SJSA1 (cell line): Measurements from ENCODE around the gene MISP3. TPM values are rescaled to one million over a fixed set of nuclear protein-coding genes. Genes with fewer than 3 reads are reported as not detected.

ENCODE experiments used
- DNase-seq, 2 experiments: peaks; one replicate each; pipeline ENCODE4 v3.0.0-alpha.2; 2015 to 2020; ENCODE audit warnings: low spot score in 2 of 2, low read depth in 1 of 2
- H3K27ac ChIP-seq: fragments of 250-450 bp; sonication (Bioruptor Pico); 2 replicates; pipeline ENCODE4 v1.5.1; 2020; ENCODE audit warnings: mild to moderate bottlenecking, moderate library complexity
- H3K27me3 ChIP-seq: fragments of 250-450 bp; sonication (Bioruptor Pico); replicated peaks from 2 replicates; pipeline ENCODE4 v1.5.1; 2020; ENCODE audit warnings: mild to moderate bottlenecking, moderate library complexity
- H3K36me3 ChIP-seq: fragments of 250-450 bp; sonication (Bioruptor Pico); 2 replicates; pipeline ENCODE4 v1.5.1; 2020; ENCODE audit warnings: mild to moderate bottlenecking
- H3K4me1 ChIP-seq: fragments of 250-450 bp; sonication (Bioruptor Pico); replicated peaks from 2 replicates; pipeline ENCODE4 v1.6.1; 2021; ENCODE audit warnings: mild to moderate bottlenecking
- H3K4me3 ChIP-seq: fragments of 250-450 bp; sonication (Bioruptor Pico); 2 replicates; pipeline ENCODE4 v1.5.1; 2020; ENCODE audit warnings: mild to moderate bottlenecking
- H3K9me3 ChIP-seq: fragments of 250-450 bp; sonication (Bioruptor Pico); replicated peaks from 2 replicates; pipeline ENCODE4 v1.5.1; 2020; ENCODE audit warnings: mild to moderate bottlenecking
- total RNA-seq: library from RNA; depleted of rRNA; stranded (reverse); fragments of >200 nt; shearing (Covaris generic); gene quantifications from 2 replicates; pipeline ENCODE4 v1.2.3, GENCODE V29; 2014

The MISP3 gene
- total RNA-seq, 1 experiment from 2014 or later, result 0.34 TPM

GRCh38 chr19:14093117-14093823, 20.7 kb downstream of the MISP3 start:
- no peak for DNase-seq
- peaks cover 8% of the 10 kb centered on the region; the same call in 1 of the 2 replicates for H3K9me3 ChIP-seq

GRCh38 chr19:14094854-14095253, 22.3 kb downstream of the MISP3 start:
- DNase-seq, result no peak
- Histone ChIP-seq H3K27me3 (no peaks in the 10 kb centered on the region), H3K9me3 (peaks cover 8% of the 10 kb centered on the region; the same call in 1 of the 2 replicates), H3K4me1 (peaks cover 5% of the 10 kb centered on the region; the same call in 1 of the 2 replicates), H3K4me3 (no peak overlapping the region), H3K27ac (no peak overlapping the region), H3K36me3 (peaks cover 22% of the 10 kb centered on the region)

More at GRCh38 chr19:14093117-14093823, 20.7 kb downstream of the MISP3 start:
- H3K36me3 ChIP-seq, result peaks cover 35% of the 10 kb centered on the region
- H3K4me1 ChIP-seq, result peaks cover 13% of the 10 kb centered on the region
- H3K27ac ChIP-seq, result no peak overlapping the region
- no peaks in the 10 kb centered on the region for H3K27me3 ChIP-seq
- no peak overlapping the region for H3K4me3 ChIP-seq

GRCh38 chr19:14096272-14096992, 23.8 kb downstream of the MISP3 start:
- Histone ChIP-seq H3K36me3 (peaks cover 32% of the 10 kb centered on the region), H3K27ac (no peak overlapping the region), H3K4me1 (peaks cover under 1% of the 10 kb centered on the region; the same call in 1 of the 2 replicates), H3K27me3 (no peaks in the 10 kb centered on the region), H3K4me3 (no peak overlapping the region), H3K9me3 (peaks cover 8% of the 10 kb centered on the region; the same call in 1 of the 2 replicates)
- no peak for DNase-seq

GRCh38 chr19:14097532-14098151, 25.1 kb downstream of the MISP3 start:
- Histone ChIP-seq H3K4me3 (no peak overlapping the region), H3K9me3 (peaks cover 8% of the 10 kb centered on the region; the same call in 1 of the 2 replicates), H3K4me1 (no peaks in the 10 kb centered on the region), H3K27ac (no peak overlapping the region), H3K27me3 (no peaks in the 10 kb centered on the region), H3K36me3 (peaks cover 45% of the 10 kb centered on the region)
- no peak for DNase-seq

- Histone ChIP-seq H3K27me3 (no peaks in the 10 kb centered on the region), H3K27ac (no peak overlapping the region), H3K9me3 (no peaks in the 10 kb centered on the region), H3K4me3 (no peak overlapping the region), H3K36me3 (peaks cover 53% of the 10 kb centered on the region), H3K4me1 (no peaks in the 10 kb centered on the region)
- DNase-seq, result no peak
Measured at GRCh38 chr19:14101003-14101545, 28.5 kb downstream of the MISP3 start.

GRCh38 chr19:14102102-14102696, 29.6 kb downstream of the MISP3 start:
- DNase-seq, result no peak
- no peak overlapping the region for H3K27ac ChIP-seq
- peaks cover 48% of the 10 kb centered on the region for H3K36me3 ChIP-seq

GRCh38 chr19:14102756-14103155, 30.2 kb downstream of the MISP3 start:
- no peaks in the 10 kb centered on the region for H3K27me3 ChIP-seq
- DNase-seq, result no peak
- no peaks in the 10 kb centered on the region for H3K9me3 ChIP-seq
- no peak overlapping the region for H3K4me3 ChIP-seq
- H3K4me1 ChIP-seq, result no peaks in the 10 kb centered on the region
- H3K27ac ChIP-seq, result no peak overlapping the region
- H3K36me3 ChIP-seq, result peaks cover 45% of the 10 kb centered on the region

More at GRCh38 chr19:14102102-14102696, 29.6 kb downstream of the MISP3 start:
- Histone ChIP-seq H3K4me3 (no peak overlapping the region), H3K9me3 (no peaks in the 10 kb centered on the region), H3K27me3 (no peaks in the 10 kb centered on the region), H3K4me1 (no peaks in the 10 kb centered on the region)

GRCh38 chr19:14103310-14103709, 30.7 kb downstream of the MISP3 start:
- Histone ChIP-seq H3K4me3 (no peak overlapping the region), H3K27ac (no peak overlapping the region), H3K9me3 (no peaks in the 10 kb centered on the region), H3K4me1 (no peaks in the 10 kb centered on the region), H3K36me3 (peaks cover 48% of the 10 kb centered on the region), H3K27me3 (no peaks in the 10 kb centered on the region)
- DNase-seq, result no peak

GRCh38 chr19:14105680-14106079, 33.1 kb downstream of the MISP3 start:
- H3K9me3 ChIP-seq, result no peaks in the 10 kb centered on the region
- H3K4me1 ChIP-seq, result no peaks in the 10 kb centered on the region
- H3K36me3 ChIP-seq, result peaks cover 42% of the 10 kb centered on the region
- H3K27ac ChIP-seq, result no peak overlapping the region
- no peak overlapping the region for H3K4me3 ChIP-seq
- no peaks in the 10 kb centered on the region for H3K27me3 ChIP-seq
- no peak for DNase-seq

- no peak overlapping the region for H3K27ac ChIP-seq
- H3K9me3 ChIP-seq, result no peaks in the 10 kb centered on the region
- no peaks in the 10 kb centered on the region for H3K27me3 ChIP-seq
- DNase-seq, result no peak
- H3K4me3 ChIP-seq, result no peak overlapping the region
- H3K4me1 ChIP-seq, result no peaks in the 10 kb centered on the region
- peaks cover 30% of the 10 kb centered on the region for H3K36me3 ChIP-seq
Measured at GRCh38 chr19:14106840-14107239, 34.3 kb downstream of the MISP3 start.

GRCh38 chr19:14107581-14108461, 35.2 kb downstream of the MISP3 start:
- no peaks in the 10 kb centered on the region for H3K9me3 ChIP-seq
- H3K36me3 ChIP-seq, result peaks cover 20% of the 10 kb centered on the region
- DNase-seq, result no peak
- H3K4me3 ChIP-seq, result no peak overlapping the region
- H3K27me3 ChIP-seq, result no peaks in the 10 kb centered on the region
- H3K27ac ChIP-seq, result no peak overlapping the region
- H3K4me1 ChIP-seq, result no peaks in the 10 kb centered on the region

GRCh38 chr19:14110650-14111049, 38.1 kb downstream of the MISP3 start:
- Histone ChIP-seq H3K36me3 (peaks cover 9% of the 10 kb centered on the region; the same call in 1 of the 2 replicates), H3K9me3 (no peaks in the 10 kb centered on the region), H3K4me1 (no peaks in the 10 kb centered on the region; the same call in 1 of the 2 replicates), H3K27ac (no peak overlapping the region), H3K27me3 (no peaks in the 10 kb centered on the region), H3K4me3 (no peak overlapping the region)
- DNase-seq, result no peak
